ENCODE data around the gene RAE1. TPM values are rescaled to one million over a fixed set of nuclear protein-coding genes. Genes with fewer than 3 reads are reported as not detected.

The RAE1 gene
- total RNA-seq, 1 experiment from 2014 or later: 31.3 TPM

- ChIA-PET POLR2A (no interaction called here), CTCF (interaction anchor here (1.5 to 2.3 kb wide), 2 partner anchors 9 to 250 kb away, joined by 3 to 10 read pairs; no protein-coding TSS in a partner anchor)
- Mint-ChIP-seq H3K9me3 (no peaks in the 10 kb centered on the region), H3K36me3 (no peaks in the 10 kb centered on the region), H3K4me3 (no peak overlapping the region), H3K27me3 (ENCODE audit: low read depth) (no peaks in the 10 kb centered on the region), H3K4me1 (no peaks in the 10 kb centered on the region), H3K27ac (no peak overlapping the region)
- DNase-seq (ENCODE audit: low spot score) (no peak), ATAC-seq (no peak)
- TF ChIP-seq, protein P1, sequence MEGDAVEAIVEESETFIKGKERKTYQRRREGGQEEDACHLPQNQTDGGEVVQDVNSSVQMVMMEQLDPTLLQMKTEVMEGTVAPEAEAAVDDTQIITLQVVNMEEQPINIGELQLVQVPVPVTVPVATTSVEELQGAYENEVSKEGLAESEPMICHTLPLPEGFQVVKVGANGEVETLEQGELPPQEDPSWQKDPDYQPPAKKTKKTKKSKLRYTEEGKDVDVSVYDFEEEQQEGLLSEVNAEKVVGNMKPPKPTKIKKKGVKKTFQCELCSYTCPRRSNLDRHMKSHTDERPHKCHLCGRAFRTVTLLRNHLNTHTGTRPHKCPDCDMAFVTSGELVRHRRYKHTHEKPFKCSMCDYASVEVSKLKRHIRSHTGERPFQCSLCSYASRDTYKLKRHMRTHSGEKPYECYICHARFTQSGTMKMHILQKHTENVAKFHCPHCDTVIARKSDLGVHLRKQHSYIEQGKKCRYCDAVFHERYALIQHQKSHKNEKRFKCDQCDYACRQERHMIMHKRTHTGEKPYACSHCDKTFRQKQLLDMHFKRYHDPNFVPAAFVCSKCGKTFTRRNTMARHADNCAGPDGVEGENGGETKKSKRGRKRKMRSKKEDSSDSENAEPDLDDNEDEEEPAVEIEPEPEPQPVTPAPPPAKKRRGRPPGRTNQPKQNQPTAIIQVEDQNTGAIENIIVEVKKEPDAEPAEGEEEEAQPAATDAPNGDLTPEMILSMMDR (IDR thresholded peaks at IDR 0.05): no peak
- TF ChIP-seq USF1 (CRISPR knock-in tag; IDR thresholded peaks at IDR 0.05): no peak
- TF ChIP-seq ATF2 (CRISPR knock-in tag; IDR thresholded peaks at IDR 0.05; ENCODE audit: borderline replicate concordance, low read depth): no peak
- no peak for TF ChIP-seq TEAD4 (CRISPR knock-in tag; IDR thresholded peaks at IDR 0.05)
- TF ChIP-seq, protein P2, sequence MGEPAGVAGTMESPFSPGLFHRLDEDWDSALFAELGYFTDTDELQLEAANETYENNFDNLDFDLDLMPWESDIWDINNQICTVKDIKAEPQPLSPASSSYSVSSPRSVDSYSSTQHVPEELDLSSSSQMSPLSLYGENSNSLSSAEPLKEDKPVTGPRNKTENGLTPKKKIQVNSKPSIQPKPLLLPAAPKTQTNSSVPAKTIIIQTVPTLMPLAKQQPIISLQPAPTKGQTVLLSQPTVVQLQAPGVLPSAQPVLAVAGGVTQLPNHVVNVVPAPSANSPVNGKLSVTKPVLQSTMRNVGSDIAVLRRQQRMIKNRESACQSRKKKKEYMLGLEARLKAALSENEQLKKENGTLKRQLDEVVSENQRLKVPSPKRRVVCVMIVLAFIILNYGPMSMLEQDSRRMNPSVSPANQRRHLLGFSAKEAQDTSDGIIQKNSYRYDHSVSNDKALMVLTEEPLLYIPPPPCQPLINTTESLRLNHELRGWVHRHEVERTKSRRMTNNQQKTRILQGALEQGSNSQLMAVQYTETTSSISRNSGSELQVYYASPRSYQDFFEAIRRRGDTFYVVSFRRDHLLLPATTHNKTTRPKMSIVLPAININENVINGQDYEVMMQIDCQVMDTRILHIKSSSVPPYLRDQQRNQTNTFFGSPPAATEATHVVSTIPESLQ (CRISPR knock-in tag; IDR thresholded peaks at IDR 0.05): no peak
These were observed 9.4 kb upstream of the RAE1 start for GRCh38 chr20:57341663-57342062.

GRCh38 chr20:57342829-57343228 lies 8.2 kb upstream of the RAE1 start:
- H3K9me3 Mint-ChIP-seq: no peaks in the 10 kb centered on the region
- TF ChIP-seq CBFB (CRISPR knock-in tag; IDR thresholded peaks at IDR 0.05; ENCODE audit: low read depth) (no peak), CREB1 (CRISPR knock-in tag; IDR thresholded peaks at IDR 0.05) (no peak), RORB (CRISPR knock-in tag; IDR thresholded peaks at IDR 0.05) (no peak), ATF1 (CRISPR knock-in tag; IDR thresholded peaks at IDR 0.05) (no peak), TEAD4 (CRISPR knock-in tag; IDR thresholded peaks at IDR 0.05) (no peak), ZNF138 (CRISPR knock-in tag; conservative IDR thresholded peaks at IDR 0.05) (no peak), ZNF281 (CRISPR knock-in tag; IDR thresholded peaks at IDR 0.05) (no peak), TEAD1 (CRISPR knock-in tag; IDR thresholded peaks at IDR 0.05) (no peak), NFYB (CRISPR knock-in tag; conservative IDR thresholded peaks at IDR 0.05; ENCODE audit: low read depth) (no peak), SMAD3 (CRISPR knock-in tag; IDR thresholded peaks at IDR 0.05; ENCODE audit: borderline replicate concordance) (no peak)
- TF ChIP-seq, protein P3, sequence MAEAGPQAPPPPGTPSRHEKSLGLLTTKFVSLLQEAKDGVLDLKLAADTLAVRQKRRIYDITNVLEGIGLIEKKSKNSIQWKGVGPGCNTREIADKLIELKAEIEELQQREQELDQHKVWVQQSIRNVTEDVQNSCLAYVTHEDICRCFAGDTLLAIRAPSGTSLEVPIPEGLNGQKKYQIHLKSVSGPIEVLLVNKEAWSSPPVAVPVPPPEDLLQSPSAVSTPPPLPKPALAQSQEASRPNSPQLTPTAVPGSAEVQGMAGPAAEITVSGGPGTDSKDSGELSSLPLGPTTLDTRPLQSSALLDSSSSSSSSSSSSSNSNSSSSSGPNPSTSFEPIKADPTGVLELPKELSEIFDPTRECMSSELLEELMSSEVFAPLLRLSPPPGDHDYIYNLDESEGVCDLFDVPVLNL (CRISPR knock-in tag; IDR thresholded peaks at IDR 0.05; ENCODE audit: borderline replicate concordance, low read depth): no peak
- TF ChIP-seq, protein P4, sequence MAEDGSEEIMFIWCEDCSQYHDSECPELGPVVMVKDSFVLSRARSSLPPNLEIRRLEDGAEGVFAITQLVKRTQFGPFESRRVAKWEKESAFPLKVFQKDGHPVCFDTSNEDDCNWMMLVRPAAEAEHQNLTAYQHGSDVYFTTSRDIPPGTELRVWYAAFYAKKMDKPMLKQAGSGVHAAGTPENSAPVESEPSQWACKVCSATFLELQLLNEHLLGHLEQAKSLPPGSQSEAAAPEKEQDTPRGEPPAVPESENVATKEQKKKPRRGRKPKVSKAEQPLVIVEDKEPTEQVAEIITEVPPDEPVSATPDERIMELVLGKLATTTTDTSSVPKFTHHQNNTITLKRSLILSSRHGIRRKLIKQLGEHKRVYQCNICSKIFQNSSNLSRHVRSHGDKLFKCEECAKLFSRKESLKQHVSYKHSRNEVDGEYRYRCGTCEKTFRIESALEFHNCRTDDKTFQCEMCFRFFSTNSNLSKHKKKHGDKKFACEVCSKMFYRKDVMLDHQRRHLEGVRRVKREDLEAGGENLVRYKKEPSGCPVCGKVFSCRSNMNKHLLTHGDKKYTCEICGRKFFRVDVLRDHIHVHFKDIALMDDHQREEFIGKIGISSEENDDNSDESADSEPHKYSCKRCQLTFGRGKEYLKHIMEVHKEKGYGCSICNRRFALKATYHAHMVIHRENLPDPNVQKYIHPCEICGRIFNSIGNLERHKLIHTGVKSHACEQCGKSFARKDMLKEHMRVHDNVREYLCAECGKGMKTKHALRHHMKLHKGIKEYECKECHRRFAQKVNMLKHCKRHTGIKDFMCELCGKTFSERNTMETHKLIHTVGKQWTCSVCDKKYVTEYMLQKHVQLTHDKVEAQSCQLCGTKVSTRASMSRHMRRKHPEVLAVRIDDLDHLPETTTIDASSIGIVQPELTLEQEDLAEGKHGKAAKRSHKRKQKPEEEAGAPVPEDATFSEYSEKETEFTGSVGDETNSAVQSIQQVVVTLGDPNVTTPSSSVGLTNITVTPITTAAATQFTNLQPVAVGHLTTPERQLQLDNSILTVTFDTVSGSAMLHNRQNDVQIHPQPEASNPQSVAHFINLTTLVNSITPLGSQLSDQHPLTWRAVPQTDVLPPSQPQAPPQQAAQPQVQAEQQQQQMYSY (CRISPR knock-in tag; IDR thresholded peaks at IDR 0.05): no peak
- TF ChIP-seq, protein P2 (CRISPR knock-in tag; IDR thresholded peaks at IDR 0.05): no peak
- H3K27me3 Mint-ChIP-seq (ENCODE audit: low read depth): no peaks in the 10 kb centered on the region; the same call in 1 of the 2 replicates
- ATAC-seq (no peak), DNase-seq (ENCODE audit: low spot score) (no peak)
- no peaks in the 10 kb centered on the region for H3K36me3 Mint-ChIP-seq
- no peaks in the 10 kb centered on the region for H3K4me1 Mint-ChIP-seq
- H3K4me3 Mint-ChIP-seq: no peak overlapping the region
- no peak overlapping the region for H3K27ac Mint-ChIP-seq
- ChIA-PET POLR2A (no interaction called here), CTCF (interaction anchor here (2.3 kb wide), 1 partner anchor 10 kb away, joined by 10 read pairs; no protein-coding TSS in a partner anchor)

All from WTC11 (cell line).